ENCODE data around the gene PITPNM3. TPM values are rescaled to one million over a fixed set of nuclear protein-coding genes. Genes with fewer than 3 reads are reported as not detected.

Gene PITPNM3
- total and polyA plus RNA-seq, 12 donors = 0.12 to 0.70 (median 0.33) TPM

GRCh38 chr17:6476076-6476809 is 80.1 kb downstream of the PITPNM3 start:
- no peak overlapping the region for H3K4me3 ChIP-seq
- no peak overlapping the region for H3K27ac ChIP-seq
- ATAC-seq (no peak), DNase-seq (no peak)
- no peaks in the 10 kb centered on the region for H3K9me3 ChIP-seq
- H3K36me3 ChIP-seq = no peaks in the 10 kb centered on the region
- no peaks in the 10 kb centered on the region for H3K4me1 ChIP-seq
- TF ChIP-seq, protein P1, sequence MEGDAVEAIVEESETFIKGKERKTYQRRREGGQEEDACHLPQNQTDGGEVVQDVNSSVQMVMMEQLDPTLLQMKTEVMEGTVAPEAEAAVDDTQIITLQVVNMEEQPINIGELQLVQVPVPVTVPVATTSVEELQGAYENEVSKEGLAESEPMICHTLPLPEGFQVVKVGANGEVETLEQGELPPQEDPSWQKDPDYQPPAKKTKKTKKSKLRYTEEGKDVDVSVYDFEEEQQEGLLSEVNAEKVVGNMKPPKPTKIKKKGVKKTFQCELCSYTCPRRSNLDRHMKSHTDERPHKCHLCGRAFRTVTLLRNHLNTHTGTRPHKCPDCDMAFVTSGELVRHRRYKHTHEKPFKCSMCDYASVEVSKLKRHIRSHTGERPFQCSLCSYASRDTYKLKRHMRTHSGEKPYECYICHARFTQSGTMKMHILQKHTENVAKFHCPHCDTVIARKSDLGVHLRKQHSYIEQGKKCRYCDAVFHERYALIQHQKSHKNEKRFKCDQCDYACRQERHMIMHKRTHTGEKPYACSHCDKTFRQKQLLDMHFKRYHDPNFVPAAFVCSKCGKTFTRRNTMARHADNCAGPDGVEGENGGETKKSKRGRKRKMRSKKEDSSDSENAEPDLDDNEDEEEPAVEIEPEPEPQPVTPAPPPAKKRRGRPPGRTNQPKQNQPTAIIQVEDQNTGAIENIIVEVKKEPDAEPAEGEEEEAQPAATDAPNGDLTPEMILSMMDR (IDR thresholded peaks at IDR 0.05) = no peak
- H3K27me3 ChIP-seq = peaks cover 0 to 18% (median 6%) of the 10 kb centered on the region in 7 donors
- intact Hi-C loops (cut with DNase I) = loop anchor here in 4 of 10 donors (10.0 kb wide), 4 partner anchors 99 to 169 kb away; partner anchors contain the start of genes KIAA0753 (in 2 of the 4) and TXNDC17 (in 2 of the 4)
- WGBS, 2 donors = 62 to 68% methylated on average over 8 of the region's 8 CpGs

DNA sequence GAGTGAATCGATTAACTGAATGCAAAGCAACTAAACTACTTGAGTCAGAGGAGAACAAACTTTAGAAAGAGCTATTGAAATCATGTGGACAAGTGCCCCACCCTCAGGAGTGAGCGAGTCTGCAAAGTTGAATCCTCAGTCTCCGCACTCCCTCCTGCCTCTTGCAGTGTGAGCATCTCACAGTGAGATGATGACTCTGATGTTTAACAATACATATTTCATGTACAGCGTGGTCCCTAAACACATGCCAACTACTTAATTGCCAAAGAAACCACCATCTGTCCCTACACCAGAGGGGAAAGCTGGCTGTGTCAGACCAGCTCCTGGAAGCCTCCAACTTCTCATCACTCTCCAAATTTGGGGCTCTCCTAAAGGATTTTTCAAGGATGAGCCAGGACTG is 80.9 kb downstream of the PITPNM3 start:
- TF ChIP-seq, protein P1 (IDR thresholded peaks at IDR 0.05) = no peak
- WGBS, 2 donors = 82 to 83% methylated on average over 4 of the region's 4 CpGs
- DNase-seq (no peak), ATAC-seq (no peak)
- no peak overlapping the region for H3K27ac ChIP-seq
- H3K27me3 ChIP-seq = peaks cover 0 to 10% (median 0%) of the 10 kb centered on the region in 7 donors
- no peak overlapping the region for H3K4me3 ChIP-seq
- no peaks in the 10 kb centered on the region for H3K36me3 ChIP-seq
- intact Hi-C loops (cut with DNase I) = loop anchor here in 4 of 10 donors (10.0 kb wide), 4 partner anchors 99 to 169 kb away; partner anchors contain the start of genes KIAA0753 (in 2 of the 4) and TXNDC17 (in 2 of the 4)
- H3K4me1 ChIP-seq = no peaks in the 10 kb centered on the region
- no peaks in the 10 kb centered on the region for H3K9me3 ChIP-seq

DNA sequence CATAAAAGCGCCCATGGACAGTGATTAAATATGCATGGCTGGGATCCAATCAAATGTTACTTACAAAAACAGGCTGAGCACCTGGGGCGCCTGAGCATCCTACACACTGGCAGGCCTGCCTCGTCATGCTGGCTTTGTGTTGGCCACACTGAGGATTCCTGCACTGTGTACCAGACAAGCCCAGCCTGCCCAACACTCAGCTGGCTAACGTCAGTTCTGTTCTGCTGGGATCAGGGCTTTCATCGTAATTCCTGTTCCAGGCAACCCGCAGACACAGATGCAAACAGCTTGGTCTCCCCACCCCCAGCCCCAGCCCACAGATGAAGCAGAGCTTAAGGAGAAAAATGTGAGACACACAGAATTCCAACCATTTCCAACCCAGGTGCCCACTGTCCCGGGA is 81.4 kb downstream of the PITPNM3 start:
- no peak overlapping the region for H3K4me3 ChIP-seq
- TF ChIP-seq, protein P1 (IDR thresholded peaks at IDR 0.05) = no peak
- ATAC-seq = no peak
- H3K27me3 ChIP-seq = peaks cover 0 to 5% (median 0%) of the 10 kb centered on the region in 7 donors
- no peak for DNase-seq
- H3K4me1 ChIP-seq = no peaks in the 10 kb centered on the region
- H3K27ac ChIP-seq = no peak overlapping the region
- no peaks in the 10 kb centered on the region for H3K36me3 ChIP-seq
- intact Hi-C loops (cut with DNase I) = loop anchor here in 5 of 10 donors (5.0 to 10.0 kb wide), 6 partner anchors 77 to 170 kb away; partner anchors contain the start of genes KIAA0753 (in 2 of the 5), TXNDC17 (in 2 of the 5) and PITPNM3 (in 1 of the 5)
- no peaks in the 10 kb centered on the region for H3K9me3 ChIP-seq
- WGBS, 2 donors = 73 to 74% methylated on average over 7 of the region's 7 CpGs

- H3K9me3 ChIP-seq = no peaks in the 10 kb centered on the region
- TF ChIP-seq, protein P1 (IDR thresholded peaks at IDR 0.05) = no peak
- ATAC-seq (no peak), DNase-seq (no peak)
- 88 to 93% methylated on average over 22 of the region's 22 CpGs for WGBS, 2 donors
- no peaks in the 10 kb centered on the region for H3K36me3 ChIP-seq
- H3K4me3 ChIP-seq = no peak overlapping the region
- H3K27ac ChIP-seq = no peak overlapping the region
- intact Hi-C loops (cut with DNase I) = loop anchor here in 5 of 10 donors (5.0 to 10.0 kb wide), 6 partner anchors 78 to 170 kb away; partner anchors contain the start of genes KIAA0753 (in 2 of the 5), TXNDC17 (in 2 of the 5) and PITPNM3 (in 1 of the 5)
- no peaks in the 10 kb centered on the region for H3K4me1 ChIP-seq
- H3K27me3 ChIP-seq = no peaks in the 10 kb centered on the region
Measured at GRCh38 chr17:6474376-6474775, 82.0 kb downstream of the PITPNM3 start.
